Activated naive CD8-positive, alpha-beta T cell treated with anti-CD3 and anti-CD28 coated beads, Interleukin-2, amount 50 U/mL, for 24 hours (primary cell): ENCODE results near the gene EXOSC7.

Experiments
- ATAC-seq: fragments of 150-1000 bp; cut with Tn5 transposase; one replicate; pipeline ENCODE4 v1.10.0; 2021
- DNase-seq: peaks from one replicate; pipeline ENCODE4 v3.0.0; 2021
- H3K27ac Mint-ChIP-seq: one replicate; pipeline ENCODE4 v1.8.0; 2021; ENCODE audit warnings: mild to moderate bottlenecking, mixed read lengths
- H3K27me3 Mint-ChIP-seq: one replicate; pipeline ENCODE4 v1.8.0; 2021; ENCODE audit warnings: mixed read lengths
- H3K36me3 Mint-ChIP-seq: one replicate; pipeline ENCODE4 v1.8.0; 2021; ENCODE audit warnings: low read depth, mixed read lengths
- H3K4me1 Mint-ChIP-seq: one replicate; pipeline ENCODE4 v1.8.0; 2021; ENCODE audit warnings: mixed read lengths
- H3K4me3 Mint-ChIP-seq: one replicate; pipeline ENCODE4 v1.8.0; 2021; ENCODE audit warnings: mild to moderate bottlenecking, moderate library complexity, mixed read lengths
- H3K9me3 Mint-ChIP-seq: one replicate; pipeline ENCODE4 v1.8.0; 2021; ENCODE audit warnings: mixed read lengths

The EXOSC7 gene

GRCh38 chr3:45011756-45012508 is 35.9 kb downstream of the EXOSC7 start:
- H3K4me3 Mint-ChIP-seq, result no peak overlapping the region
- H3K9me3 Mint-ChIP-seq, result no peaks in the 10 kb centered on the region
- no peak overlapping the region for H3K27ac Mint-ChIP-seq
- no peak for ATAC-seq
- H3K4me1 Mint-ChIP-seq, result peaks cover 10% of the 10 kb centered on the region
- DNase-seq, result no peak
- H3K36me3 Mint-ChIP-seq, result peaks cover 48% of the 10 kb centered on the region
- no peaks in the 10 kb centered on the region for H3K27me3 Mint-ChIP-seq

GRCh38 chr3:45012577-45012976 is 36.5 kb downstream of the EXOSC7 start:
- Mint-ChIP-seq H3K27ac (no peak overlapping the region), H3K4me1 (peaks cover 6% of the 10 kb centered on the region), H3K4me3 (no peak overlapping the region), H3K36me3 (peaks cover 42% of the 10 kb centered on the region), H3K9me3 (no peaks in the 10 kb centered on the region), H3K27me3 (no peaks in the 10 kb centered on the region)
- ATAC-seq, result no peak
- DNase-seq, result no peak

DNA sequence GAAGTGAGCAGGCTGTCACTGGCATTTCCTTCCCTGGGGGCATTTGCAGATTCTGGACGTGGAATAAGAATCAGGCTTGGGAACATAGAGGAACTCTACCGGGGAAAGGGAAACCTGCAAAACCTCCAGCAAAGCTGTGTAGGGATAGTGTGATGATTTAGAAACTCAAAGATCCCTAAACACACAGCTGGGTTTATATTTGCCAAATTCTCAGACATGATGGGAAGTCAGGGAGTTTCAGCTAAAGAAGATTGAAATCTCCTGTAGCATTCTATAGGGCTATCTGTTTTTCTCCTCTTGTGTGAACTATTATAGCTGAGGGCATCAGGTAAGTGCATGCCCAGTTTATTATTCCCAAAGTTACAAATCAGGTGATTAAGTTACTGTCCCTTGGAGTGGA is 40.9 kb downstream of the EXOSC7 start:
- Mint-ChIP-seq H3K36me3 (peaks cover 16% of the 10 kb centered on the region), H3K27me3 (no peaks in the 10 kb centered on the region), H3K9me3 (no peaks in the 10 kb centered on the region), H3K4me1 (peaks cover 13% of the 10 kb centered on the region), H3K27ac (no peak overlapping the region), H3K4me3 (no peak overlapping the region)
- DNase-seq, result no peak
- ATAC-seq, result no peak

- no peaks in the 10 kb centered on the region for H3K27me3 Mint-ChIP-seq
- H3K4me3 Mint-ChIP-seq, result no peak overlapping the region
- DNase-seq (no peak), ATAC-seq (no peak)
- H3K9me3 Mint-ChIP-seq, result no peaks in the 10 kb centered on the region
- peaks cover 12% of the 10 kb centered on the region for H3K4me1 Mint-ChIP-seq
- H3K27ac Mint-ChIP-seq, result no peak overlapping the region
- peaks cover 10% of the 10 kb centered on the region for H3K36me3 Mint-ChIP-seq
Observed at GRCh38 chr3:45017821-45018220, 41.8 kb downstream of the EXOSC7 start.

DNA sequence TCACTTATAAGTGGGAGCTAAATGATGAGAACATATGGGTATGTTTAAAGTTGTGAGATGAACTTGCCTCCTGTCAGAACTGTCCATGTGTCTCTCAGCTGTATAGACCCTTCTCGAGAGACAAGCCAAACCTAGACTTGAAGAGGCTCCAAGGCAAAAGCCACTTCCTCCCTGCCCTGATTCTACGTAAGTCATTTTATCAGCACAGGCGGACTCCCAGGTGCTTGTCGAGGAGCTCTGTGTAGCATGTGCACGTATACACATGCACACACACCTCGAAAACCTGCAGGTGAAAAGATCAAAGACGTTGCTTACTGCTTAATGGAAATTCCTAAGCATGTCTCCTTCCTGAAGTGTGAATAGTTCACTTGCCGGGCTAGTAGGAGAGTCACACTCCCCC is 44.5 kb downstream of the EXOSC7 start:
- Mint-ChIP-seq H3K4me3 (no peak overlapping the region), H3K4me1 (peaks cover 12% of the 10 kb centered on the region), H3K9me3 (no peaks in the 10 kb centered on the region), H3K27me3 (no peaks in the 10 kb centered on the region), H3K36me3 (no peaks in the 10 kb centered on the region), H3K27ac (no peak overlapping the region)
- ATAC-seq (peak; percentile 28), DNase-seq (no peak)

DNA sequence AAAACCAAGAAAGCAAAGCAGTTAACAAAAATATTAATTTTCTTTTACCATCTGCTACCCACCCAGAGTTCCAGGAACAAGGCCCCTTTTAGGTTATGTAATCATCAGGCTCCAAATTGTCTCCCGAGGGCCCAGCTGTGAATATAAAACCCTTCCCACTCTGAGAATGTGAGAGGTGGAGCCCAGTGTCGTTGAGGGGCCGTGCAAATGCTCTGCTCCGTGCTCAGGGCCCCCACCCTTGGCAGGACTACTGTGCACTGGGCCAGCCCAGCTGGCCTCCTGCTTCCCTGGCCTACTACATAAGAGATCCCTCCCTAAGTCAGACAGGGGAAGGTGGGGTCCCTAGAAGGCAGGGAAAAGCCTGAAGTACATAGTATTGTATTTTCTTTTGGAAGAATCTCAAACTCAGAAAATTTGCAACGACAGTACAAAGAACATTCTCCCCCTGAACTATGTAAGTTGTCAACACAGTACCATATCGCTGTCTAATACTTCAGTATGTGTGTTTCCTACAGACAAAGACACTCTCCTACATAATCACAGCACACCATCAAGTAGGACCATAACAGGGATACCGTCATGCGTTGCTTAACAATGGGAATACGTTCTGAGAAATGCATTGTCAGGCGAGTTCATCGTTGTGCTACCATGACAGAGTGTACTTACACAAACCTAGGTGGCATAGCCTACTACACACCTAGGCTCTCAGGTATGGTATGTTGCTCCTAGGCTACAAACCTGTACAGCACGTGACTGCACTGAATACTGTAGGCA is 45.7 kb downstream of the EXOSC7 start:
- DNase-seq (no peak), ATAC-seq (no peak)
- no peak overlapping the region for H3K4me3 Mint-ChIP-seq
- H3K36me3 Mint-ChIP-seq, result no peaks in the 10 kb centered on the region
- no peak overlapping the region for H3K27ac Mint-ChIP-seq
- no peaks in the 10 kb centered on the region for H3K9me3 Mint-ChIP-seq
- H3K4me1 Mint-ChIP-seq, result peaks cover 12% of the 10 kb centered on the region
- no peaks in the 10 kb centered on the region for H3K27me3 Mint-ChIP-seq

DNA sequence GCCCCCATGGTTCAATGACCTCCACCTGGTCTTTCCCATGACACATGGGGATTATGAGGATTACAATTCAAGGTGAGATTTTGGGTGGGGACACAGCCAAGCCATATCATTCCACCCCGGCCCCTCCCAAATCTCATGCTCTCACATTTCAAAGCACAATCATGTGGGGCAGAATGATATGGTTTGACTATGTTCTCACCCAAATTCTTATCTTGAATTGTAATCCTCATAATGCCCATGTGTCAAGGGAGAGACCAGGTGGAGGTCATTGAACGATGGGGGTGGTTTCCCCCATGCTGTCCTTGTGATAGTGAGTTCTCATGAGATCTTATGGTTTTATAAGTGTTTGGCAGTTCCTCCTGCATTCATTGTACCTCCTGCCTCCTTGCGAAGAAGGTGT is 47.6 kb downstream of the EXOSC7 start:
- no peak overlapping the region for H3K4me3 Mint-ChIP-seq
- ATAC-seq, result no peak
- no peaks in the 10 kb centered on the region for H3K36me3 Mint-ChIP-seq
- H3K9me3 Mint-ChIP-seq, result no peaks in the 10 kb centered on the region
- H3K27ac Mint-ChIP-seq, result no peak overlapping the region
- no peaks in the 10 kb centered on the region for H3K27me3 Mint-ChIP-seq
- no peak for DNase-seq
- peaks cover 12% of the 10 kb centered on the region for H3K4me1 Mint-ChIP-seq

GRCh38 chr3:45024542-45025255 is 48.7 kb downstream of the EXOSC7 start:
- Mint-ChIP-seq H3K27me3 (no peaks in the 10 kb centered on the region), H3K27ac (no peak overlapping the region), H3K36me3 (no peaks in the 10 kb centered on the region), H3K9me3 (no peaks in the 10 kb centered on the region), H3K4me3 (no peak overlapping the region), H3K4me1 (peaks cover 12% of the 10 kb centered on the region)
- ATAC-seq (no peak), DNase-seq (no peak)

- ATAC-seq (no peak), DNase-seq (no peak)
- H3K27ac Mint-ChIP-seq, result no peak within 1 kb of the TSS
- no peak within 1 kb of the TSS for H3K4me3 Mint-ChIP-seq
- H3K27me3 Mint-ChIP-seq, result no peaks in the 10 kb centered on the region
- H3K4me1 Mint-ChIP-seq, result peaks cover 2% of the 10 kb centered on the region
- H3K36me3 Mint-ChIP-seq, result no peaks in the 10 kb centered on the region
- H3K9me3 Mint-ChIP-seq, result no peaks in the 10 kb centered on the region
Observed at GRCh38 chr3:45026038-45026437, 50.0 kb downstream of the EXOSC7 start, which contains the start of gene CLEC3B. TSS of gene CLEC3B (plus strand) at chr3:45026303. CDS start at chr3:45026363, 60 bp downstream.

DNA sequence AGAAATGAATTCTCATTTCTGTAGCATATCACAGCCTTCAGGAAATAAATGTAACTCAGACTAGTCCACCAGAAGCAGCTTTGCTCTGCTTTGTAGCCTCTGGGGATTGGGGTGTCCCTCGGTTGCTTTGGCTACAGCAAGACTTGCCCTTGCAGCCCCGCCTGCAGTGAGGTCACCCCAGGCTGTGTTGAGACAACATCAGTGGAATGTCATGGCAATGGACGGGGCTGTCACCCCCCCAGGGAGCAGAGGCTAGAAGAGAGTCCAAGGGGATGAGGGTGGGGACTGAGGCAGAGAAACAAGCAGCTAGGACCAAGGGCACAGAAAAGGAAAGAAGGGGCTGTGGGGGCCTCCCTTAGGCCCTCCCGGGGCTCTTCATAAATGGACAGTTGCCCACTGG is 50.9 kb downstream of the EXOSC7 start:
- H3K36me3 Mint-ChIP-seq, result no peaks in the 10 kb centered on the region
- H3K9me3 Mint-ChIP-seq, result no peaks in the 10 kb centered on the region
- no peak overlapping the region for H3K27ac Mint-ChIP-seq
- no peak for DNase-seq
- ATAC-seq, result no peak
- no peaks in the 10 kb centered on the region for H3K4me1 Mint-ChIP-seq
- H3K4me3 Mint-ChIP-seq, result no peak overlapping the region
- H3K27me3 Mint-ChIP-seq, result no peaks in the 10 kb centered on the region

GRCh38 chr3:45027441-45027840 is 51.4 kb downstream of the EXOSC7 start:
- no peak overlapping the region for H3K4me3 Mint-ChIP-seq
- ATAC-seq (no peak), DNase-seq (no peak)
- H3K9me3 Mint-ChIP-seq, result no peaks in the 10 kb centered on the region
- H3K4me1 Mint-ChIP-seq, result no peaks in the 10 kb centered on the region
- H3K36me3 Mint-ChIP-seq, result no peaks in the 10 kb centered on the region
- no peaks in the 10 kb centered on the region for H3K27me3 Mint-ChIP-seq
- H3K27ac Mint-ChIP-seq, result no peak overlapping the region

DNA sequence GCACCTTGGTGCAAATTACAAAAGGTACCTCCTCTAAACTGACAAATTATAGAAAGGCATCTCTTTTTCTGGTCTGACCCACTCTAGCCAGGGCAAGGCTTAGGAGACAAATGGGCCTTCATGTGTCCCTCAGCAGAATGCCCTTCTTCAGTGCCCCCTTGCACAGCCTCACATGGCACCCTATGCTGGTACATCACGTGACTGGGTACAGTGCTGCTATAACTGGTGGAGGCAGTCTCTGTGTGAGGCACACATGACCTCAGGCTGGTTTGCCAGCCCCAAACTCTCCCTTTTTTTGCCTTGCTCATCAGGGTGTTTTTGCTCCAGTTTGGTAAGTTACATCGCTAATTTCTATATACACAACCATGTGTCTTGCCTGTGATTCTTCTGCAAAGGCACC is 53.2 kb downstream of the EXOSC7 start:
- no peak overlapping the region for H3K27ac Mint-ChIP-seq
- H3K27me3 Mint-ChIP-seq, result peaks cover 1% of the 10 kb centered on the region
- no peak for ATAC-seq
- H3K36me3 Mint-ChIP-seq, result no peaks in the 10 kb centered on the region
- H3K9me3 Mint-ChIP-seq, result no peaks in the 10 kb centered on the region
- peaks cover 1% of the 10 kb centered on the region for H3K4me1 Mint-ChIP-seq
- DNase-seq, result no peak
- H3K4me3 Mint-ChIP-seq, result no peak overlapping the region

- Mint-ChIP-seq H3K27me3 (peaks cover 6% of the 10 kb centered on the region), H3K9me3 (no peaks in the 10 kb centered on the region), H3K4me3 (no peak overlapping the region), H3K27ac (no peak overlapping the region), H3K36me3 (no peaks in the 10 kb centered on the region), H3K4me1 (peaks cover 5% of the 10 kb centered on the region)
- no peak for DNase-seq
- ATAC-seq, result no peak
Observed at GRCh38 chr3:45029661-45030060, 53.6 kb downstream of the EXOSC7 start.

DNA sequence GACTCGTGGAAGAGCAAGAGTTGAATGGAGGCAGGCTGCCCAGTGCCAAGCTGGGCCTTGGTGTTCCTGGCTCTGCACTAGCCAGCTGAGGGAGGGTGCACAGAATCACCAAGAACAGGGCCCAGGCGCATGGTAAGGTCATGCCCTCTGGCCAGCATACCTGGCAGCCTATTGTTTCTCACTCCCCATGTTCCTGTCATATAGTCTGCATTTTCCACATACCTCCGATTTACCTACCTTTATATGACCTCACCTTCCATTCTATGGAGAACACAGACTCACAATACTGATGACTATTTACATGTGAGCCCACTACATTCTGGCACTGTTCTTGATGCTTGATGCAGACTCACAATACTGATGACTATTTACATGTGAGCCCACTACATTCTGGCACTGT is 55.5 kb downstream of the EXOSC7 start:
- H3K27me3 Mint-ChIP-seq, result peaks cover 22% of the 10 kb centered on the region

DNA sequence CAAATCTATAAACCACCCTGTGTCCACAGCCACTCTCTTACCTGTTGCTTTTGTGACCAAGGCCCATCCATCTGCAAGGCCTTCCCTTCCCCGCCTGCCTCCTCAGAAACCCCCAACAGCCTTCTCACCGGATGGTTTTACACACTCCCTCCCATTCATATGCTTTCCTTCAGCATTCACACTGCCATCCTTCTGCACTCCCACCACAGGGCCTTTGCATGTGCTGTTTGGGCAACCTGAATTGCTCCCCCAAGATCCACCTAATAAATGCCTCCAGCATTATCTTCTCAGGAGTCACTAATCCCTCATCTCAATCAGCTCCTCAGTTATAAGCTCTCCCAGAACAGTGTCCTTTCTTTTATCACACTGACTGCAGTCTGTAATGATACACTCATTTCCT is 56.1 kb downstream of the EXOSC7 start:
- Mint-ChIP-seq H3K36me3 (no peaks in the 10 kb centered on the region), H3K27ac (no peak overlapping the region), H3K4me3 (no peak overlapping the region), H3K4me1 (peaks cover 21% of the 10 kb centered on the region), H3K27me3 (peaks cover 28% of the 10 kb centered on the region), H3K9me3 (no peaks in the 10 kb centered on the region)
- ATAC-seq (no peak), DNase-seq (no peak)

More for the DNA sequence above, 55.5 kb downstream of the EXOSC7 start:
- H3K4me1 Mint-ChIP-seq, result peaks cover 21% of the 10 kb centered on the region
- DNase-seq (no peak), ATAC-seq (no peak)
- no peaks in the 10 kb centered on the region for H3K9me3 Mint-ChIP-seq
- H3K4me3 Mint-ChIP-seq, result no peak overlapping the region
- H3K27ac Mint-ChIP-seq, result no peak overlapping the region
- H3K36me3 Mint-ChIP-seq, result no peaks in the 10 kb centered on the region
